GM21360 (cell line): Measurements from ENCODE around the gene DNAH2.

Experiments used
- ATAC-seq: cut with Tn5 transposase; IDR thresholded peaks from one replicate; pipeline ENCODE4 v1.9.1; 2021; ENCODE audit warnings: mild to moderate bottlenecking, moderate library complexity; ENCODE audit not compliant: unreplicated experiment

The DNAH2 gene

GRCh38 chr17:7837408-7838088 lies 120.0 kb downstream of the DNAH2 start:
- ATAC-seq: no peak

GRCh38 chr17:7838090-7839075 lies 120.8 kb downstream of the DNAH2 start:
- ATAC-seq: no peak

GRCh38 chr17:7839190-7839875 lies 121.8 kb downstream of the DNAH2 start:
- no peak for ATAC-seq

- no peak for ATAC-seq
Measured at GRCh38 chr17:7839876-7840261, 122.3 kb downstream of the DNAH2 start.

GRCh38 chr17:7840441-7840840 lies 122.9 kb downstream of the DNAH2 start:
- ATAC-seq: no peak

- ATAC-seq: no peak
Measured at GRCh38 chr17:7840875-7841274, 123.3 kb downstream of the DNAH2 start.

- ATAC-seq: no peak
Measured at GRCh38 chr17:7841396-7841914, 123.9 kb downstream of the DNAH2 start.

- no peak for ATAC-seq
Measured at GRCh38 chr17:7841915-7842379, 124.4 kb downstream of the DNAH2 start.

- no peak for ATAC-seq
Measured at GRCh38 chr17:7842380-7843256, 125.1 kb downstream of the DNAH2 start.

- peak; percentile 3 for ATAC-seq
Measured at GRCh38 chr17:7843257-7843535, 125.7 kb downstream of the DNAH2 start.

- ATAC-seq: peak; percentile 19
Measured at GRCh38 chr17:7843536-7844291, 126.2 kb downstream of the DNAH2 start.

GRCh38 chr17:7844292-7845154 lies 127.0 kb downstream of the DNAH2 start:
- peak; percentile 30 for ATAC-seq

- no peak for ATAC-seq
Measured at GRCh38 chr17:7845359-7846062, 128.0 kb downstream of the DNAH2 start.

- ATAC-seq: no peak
Measured at GRCh38 chr17:7846063-7846735, 128.7 kb downstream of the DNAH2 start.

GRCh38 chr17:7846765-7847661 lies 129.5 kb downstream of the DNAH2 start:
- no peak for ATAC-seq

GRCh38 chr17:7848131-7848579 lies 130.6 kb downstream of the DNAH2 start:
- ATAC-seq: no peak
